HEK293T (cell line): ENCODE results near the gene EXOC1.

Source experiments
- BHLHE40 ChIP-seq: fragments of 450-650 bp; IDR thresholded peaks from 2 replicates; pipeline ENCODE4 v1.6.1; 2016; ENCODE audit warnings: mild to moderate bottlenecking, moderate library complexity, borderline replicate concordance
- ELF4 ChIP-seq: fragments of 450-650 bp; IDR thresholded peaks from 2 replicates; pipeline ENCODE4 v1.6.1; 2017; ENCODE audit warnings: antibody characterized with exemption
- FOXA1 ChIP-seq: fragments of 450-650 bp; IDR thresholded peaks from 2 replicates; pipeline ENCODE4 v1.6.1; 2016; ENCODE audit warnings: mild to moderate bottlenecking
- FOXK2 ChIP-seq: fragments of 450-650 bp; IDR thresholded peaks from 2 replicates; pipeline ENCODE4 v1.6.1; 2016; ENCODE audit warnings: mild to moderate bottlenecking
- L3MBTL2 ChIP-seq: fragments of 450-650 bp; conservative IDR thresholded peaks from 2 replicates; pipeline ENCODE4 v1.6.1; 2016; ENCODE audit warnings: mild to moderate bottlenecking
- LEF1 ChIP-seq: fragments of 450-650 bp; IDR thresholded peaks from 2 replicates; pipeline ENCODE4 v1.6.1; 2017; ENCODE audit warnings: mild to moderate bottlenecking, borderline replicate concordance
- SP1 ChIP-seq: fragments of 450-650 bp; IDR thresholded peaks from 2 replicates; pipeline ENCODE4 v1.6.1; 2017
- ZNF384 ChIP-seq: fragments of 450-650 bp; IDR thresholded peaks from 2 replicates; pipeline ENCODE4 v1.6.1; 2016
- TF ChIP-seq, protein P1 (sequence below): fragments of 450-650 bp; IDR thresholded peaks from 2 replicates; pipeline ENCODE4 v1.6.1; 2016

DNA sequence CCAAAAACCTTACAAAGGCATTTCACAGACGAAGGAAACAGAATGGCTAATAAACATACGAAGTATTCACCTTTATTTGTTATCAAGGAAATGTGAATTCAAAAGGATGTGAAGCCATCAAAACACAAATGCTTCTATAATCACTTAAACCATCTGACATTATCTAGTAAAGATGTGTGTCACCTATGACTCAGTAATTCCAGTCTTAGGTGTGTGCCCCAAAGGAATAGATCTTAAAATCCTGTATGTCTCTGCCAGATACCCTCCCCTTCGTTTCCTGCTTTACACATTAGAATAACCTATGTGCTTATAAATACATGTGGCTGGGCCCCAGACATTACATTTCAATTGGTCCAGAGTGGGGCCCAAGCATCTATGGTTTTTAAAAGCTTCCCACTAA, 53.5 kb downstream of the EXOC1 start:
- TF ChIP-seq ZNF384 (no peak), FOXK2 (no peak), ELF4 (no peak), LEF1 (no peak), FOXA1 (no peak), SP1 (no peak), L3MBTL2 (no peak), BHLHE40 (no peak)
- TF ChIP-seq, protein P1, sequence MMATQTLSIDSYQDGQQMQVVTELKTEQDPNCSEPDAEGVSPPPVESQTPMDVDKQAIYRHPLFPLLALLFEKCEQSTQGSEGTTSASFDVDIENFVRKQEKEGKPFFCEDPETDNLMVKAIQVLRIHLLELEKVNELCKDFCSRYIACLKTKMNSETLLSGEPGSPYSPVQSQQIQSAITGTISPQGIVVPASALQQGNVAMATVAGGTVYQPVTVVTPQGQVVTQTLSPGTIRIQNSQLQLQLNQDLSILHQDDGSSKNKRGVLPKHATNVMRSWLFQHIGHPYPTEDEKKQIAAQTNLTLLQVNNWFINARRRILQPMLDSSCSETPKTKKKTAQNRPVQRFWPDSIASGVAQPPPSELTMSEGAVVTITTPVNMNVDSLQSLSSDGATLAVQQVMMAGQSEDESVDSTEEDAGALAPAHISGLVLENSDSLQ: no peak
